HG03095 (cell line): Measurements from ENCODE around the gene FHIT.
"Not testable (repeated sequence)": the region's sequence is repeated elsewhere in the genome, so short reads cannot be mapped to it uniquely, and the experiment has no call there.

Experiments
- ATAC-seq: cut with Tn5 transposase; IDR thresholded peaks from one replicate; pipeline ENCODE4 v1.9.1; 2021; ENCODE audit warnings: moderate library complexity; ENCODE audit not compliant: unreplicated experiment

The FHIT gene

GRCh38 chr3:61008153-61008997, 242.9 kb downstream of the FHIT start:
- ATAC-seq = no peak

GRCh38 chr3:61005591-61005990, 245.7 kb downstream of the FHIT start:
- no peak for ATAC-seq

- ATAC-seq = no peak
Observed at GRCh38 chr3:60998858-60999257, 252.4 kb downstream of the FHIT start.

- ATAC-seq = no peak
Observed at GRCh38 chr3:60992395-60992794, 258.9 kb downstream of the FHIT start.

GRCh38 chr3:60990442-60990730, 260.9 kb downstream of the FHIT start:
- ATAC-seq = no peak

- ATAC-seq = no peak
Observed at GRCh38 chr3:60989626-60990441, 261.4 kb downstream of the FHIT start.

- ATAC-seq = not testable (repeated sequence)
Observed at GRCh38 chr3:60987191-60987590, 264.1 kb downstream of the FHIT start.

- no peak for ATAC-seq
Observed at GRCh38 chr3:60986552-60986951, 264.7 kb downstream of the FHIT start.

GRCh38 chr3:60983906-60984305, 267.3 kb downstream of the FHIT start:
- ATAC-seq = no peak

- ATAC-seq = no peak
Observed at GRCh38 chr3:60980342-60980692, 270.9 kb downstream of the FHIT start.

- ATAC-seq = no peak
Observed at GRCh38 chr3:60979461-60980341, 271.6 kb downstream of the FHIT start.

GRCh38 chr3:60973321-60973720, 277.9 kb downstream of the FHIT start:
- no peak for ATAC-seq

GRCh38 chr3:60972599-60972998, 278.7 kb downstream of the FHIT start:
- ATAC-seq = no peak

GRCh38 chr3:60970850-60971249, 280.4 kb downstream of the FHIT start:
- no peak for ATAC-seq

- ATAC-seq = no peak
Observed at GRCh38 chr3:60967141-60967540, 284.1 kb downstream of the FHIT start.

- ATAC-seq = no peak
Observed at GRCh38 chr3:60957541-60957940, 293.7 kb downstream of the FHIT start.

GRCh38 chr3:60956729-60957128, 294.5 kb downstream of the FHIT start:
- ATAC-seq = no peak

- no peak for ATAC-seq
Observed at GRCh38 chr3:60955034-60955433, 296.2 kb downstream of the FHIT start.

- ATAC-seq = no peak
Observed at GRCh38 chr3:60954048-60954447, 297.2 kb downstream of the FHIT start.

- no peak for ATAC-seq
Observed at GRCh38 chr3:60953351-60953750, 297.9 kb downstream of the FHIT start.

- no peak for ATAC-seq
Observed at GRCh38 chr3:60952055-60952454, 299.2 kb downstream of the FHIT start.
